ENCODE results near the gene INVS. TPM values are rescaled to one million over a fixed set of nuclear protein-coding genes. Genes with fewer than 3 reads are reported as not detected.

Gene INVS
- total RNA-seq, 2 experiments from 2014 or later, result 30.7 to 36.7 TPM

DNA sequence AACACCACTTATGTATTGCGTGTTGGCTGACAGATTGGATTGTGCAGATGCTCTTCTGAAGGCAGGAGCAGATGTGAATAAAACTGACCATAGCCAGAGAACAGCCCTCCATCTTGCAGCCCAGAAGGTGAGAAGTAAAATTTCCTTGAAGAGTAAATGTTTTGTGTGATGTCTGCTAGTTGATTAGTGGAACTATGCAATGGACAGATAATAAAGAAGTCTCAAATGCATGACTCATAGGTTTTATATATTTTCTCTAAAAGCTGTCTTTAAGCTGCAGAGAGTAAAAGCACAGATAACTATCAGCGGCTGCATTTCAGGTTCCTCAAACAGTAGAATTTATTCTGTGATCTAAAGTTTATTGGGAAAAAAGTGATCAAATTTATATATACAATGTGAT, 27.4 kb downstream of the INVS start:
- intact Hi-C loops (cut with micrococcal nuclease; ENCODE audit: unreplicated experiment), result no loop called here
- H3K27ac ChIP-seq (ENCODE audit: low read depth, low read length, poor library complexity, severe bottlenecking), result no peak overlapping the region
- 0 out of 2 replicates have a peak, but pooled peaks cover 7% of the 10 kb centered on the region for H3K9me3 ChIP-seq (ENCODE audit: low read length)
- H3K4me3 ChIP-seq (ENCODE audit: low read depth, low read length, poor library complexity, severe bottlenecking), result no peak overlapping the region
- TF ChIP-seq, protein P1, sequence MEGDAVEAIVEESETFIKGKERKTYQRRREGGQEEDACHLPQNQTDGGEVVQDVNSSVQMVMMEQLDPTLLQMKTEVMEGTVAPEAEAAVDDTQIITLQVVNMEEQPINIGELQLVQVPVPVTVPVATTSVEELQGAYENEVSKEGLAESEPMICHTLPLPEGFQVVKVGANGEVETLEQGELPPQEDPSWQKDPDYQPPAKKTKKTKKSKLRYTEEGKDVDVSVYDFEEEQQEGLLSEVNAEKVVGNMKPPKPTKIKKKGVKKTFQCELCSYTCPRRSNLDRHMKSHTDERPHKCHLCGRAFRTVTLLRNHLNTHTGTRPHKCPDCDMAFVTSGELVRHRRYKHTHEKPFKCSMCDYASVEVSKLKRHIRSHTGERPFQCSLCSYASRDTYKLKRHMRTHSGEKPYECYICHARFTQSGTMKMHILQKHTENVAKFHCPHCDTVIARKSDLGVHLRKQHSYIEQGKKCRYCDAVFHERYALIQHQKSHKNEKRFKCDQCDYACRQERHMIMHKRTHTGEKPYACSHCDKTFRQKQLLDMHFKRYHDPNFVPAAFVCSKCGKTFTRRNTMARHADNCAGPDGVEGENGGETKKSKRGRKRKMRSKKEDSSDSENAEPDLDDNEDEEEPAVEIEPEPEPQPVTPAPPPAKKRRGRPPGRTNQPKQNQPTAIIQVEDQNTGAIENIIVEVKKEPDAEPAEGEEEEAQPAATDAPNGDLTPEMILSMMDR (conservative IDR thresholded peaks at IDR 0.05; ENCODE audit: low read length), result no peak
- CTCF ChIA-PET (ENCODE audit: unreplicated experiment), result no interaction called here
- H3K9me2 ChIP-seq (ENCODE audit: insufficient read depth, low read length), result no peaks in the 10 kb centered on the region
- DNase-seq (ENCODE audit: low spot score), result no peak
- no peak overlapping the region for H2AFZ ChIP-seq (ENCODE audit: low read length)
- no peaks in the 10 kb centered on the region for H3K4me1 ChIP-seq (ENCODE audit: insufficient read depth, low read length, poor library complexity, severe bottlenecking)
- H3K36me3 ChIP-seq (ENCODE audit: insufficient read depth, low read length), result peaks cover 76% of the 10 kb centered on the region
- POLR2A ChIA-PET, result interaction anchor here (0.7 kb wide), 1 partner anchor 54 kb away, joined by 4 read pairs; no protein-coding TSS in a partner anchor
- no peaks in the 10 kb centered on the region for H4K20me1 ChIP-seq (ENCODE audit: insufficient read depth, low read length)
- H3K4me2 ChIP-seq (ENCODE audit: low read length), result no peak overlapping the region
- H3K79me2 ChIP-seq (ENCODE audit: insufficient read depth, low read depth, low read length), result peaks cover 10% of the 10 kb centered on the region; the same call in 1 of the 2 replicates
- BruUV-seq (replicated peaks), result no TSS peak

DNA sequence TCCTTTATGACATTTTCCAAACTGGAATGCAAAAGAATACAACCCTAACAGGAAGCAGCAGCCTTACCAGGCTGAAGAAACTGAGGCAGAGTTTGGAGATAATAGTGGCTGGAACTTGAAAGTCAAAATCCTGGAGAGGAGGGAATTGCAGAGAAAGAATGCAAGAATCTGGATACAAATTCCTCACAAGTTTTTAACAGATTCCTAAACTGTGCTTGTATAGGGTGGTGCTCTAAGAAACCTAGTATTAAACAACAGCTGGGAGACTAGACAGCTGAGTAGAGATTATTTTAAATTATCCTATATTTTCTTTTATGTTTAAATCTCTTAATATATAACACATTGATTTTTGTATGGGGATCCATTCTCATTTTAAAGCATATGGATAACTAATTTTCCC, 30.7 kb downstream of the INVS start:
- intact Hi-C loops (cut with micrococcal nuclease; ENCODE audit: unreplicated experiment), result no loop called here
- CTCF ChIA-PET (ENCODE audit: unreplicated experiment), result no interaction called here

DNA sequence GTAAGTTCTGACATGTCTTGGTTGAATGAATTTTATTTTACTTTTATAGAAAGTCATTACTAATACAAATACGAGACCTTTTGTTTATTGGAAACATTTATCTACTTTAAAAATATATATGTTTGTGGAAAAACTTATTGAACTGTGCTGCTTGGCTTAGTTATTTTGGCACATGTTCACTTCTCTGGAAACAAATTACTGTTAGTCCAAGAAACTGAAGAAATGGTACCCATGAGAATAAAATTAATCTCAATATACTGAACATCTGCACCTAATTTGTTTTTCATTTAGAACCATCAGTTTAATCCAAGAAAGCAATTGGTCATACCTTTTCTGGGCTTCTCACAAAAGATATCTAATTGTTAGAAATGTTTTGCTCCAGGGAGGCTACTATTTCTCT, 32.2 kb downstream of the INVS start:
- intact Hi-C loops (cut with micrococcal nuclease; ENCODE audit: unreplicated experiment), result no loop called here
- CTCF ChIA-PET (ENCODE audit: unreplicated experiment), result no interaction called here
- Histone ChIP-seq H3K4me2 (ENCODE audit: low read length) (no peak overlapping the region), H4K20me1 (ENCODE audit: insufficient read depth, low read length) (no peaks in the 10 kb centered on the region), H2AFZ (ENCODE audit: low read length) (no peak overlapping the region), H3K9me3 (ENCODE audit: low read length) (no peaks in the 10 kb centered on the region), H3K4me1 (ENCODE audit: insufficient read depth, low read length, poor library complexity, severe bottlenecking) (no peaks in the 10 kb centered on the region), H3K9me2 (ENCODE audit: insufficient read depth, low read length) (no peaks in the 10 kb centered on the region), H3K4me3 (ENCODE audit: low read depth, low read length, poor library complexity, severe bottlenecking) (no peak overlapping the region), H3K79me2 (ENCODE audit: insufficient read depth, low read depth, low read length) (no peaks in the 10 kb centered on the region), H3K27ac (ENCODE audit: low read depth, low read length, poor library complexity, severe bottlenecking) (no peak overlapping the region), H3K36me3 (ENCODE audit: insufficient read depth, low read length) (peaks cover 68% of the 10 kb centered on the region)
- DNase-seq (ENCODE audit: low spot score), result no peak
- TF ChIP-seq, protein P1 (conservative IDR thresholded peaks at IDR 0.05; ENCODE audit: low read length), result no peak
- no peak for TF ChIP-seq EZH2phosphoT487 (IDR thresholded peaks at IDR 0.05; ENCODE audit: borderline replicate concordance, low read depth, low read length)
- BruUV-seq (replicated peaks), result no TSS peak
- POLR2A ChIA-PET, result interaction anchor here (0.5 to 0.9 kb wide), 5 partner anchors 13 to 318 kb away, joined by 3 to 4 read pairs (median 3); no protein-coding TSS in a partner anchor

More for the DNA sequence above, 30.7 kb downstream of the INVS start:
- Histone ChIP-seq H4K20me1 (ENCODE audit: insufficient read depth, low read length) (no peaks in the 10 kb centered on the region), H2AFZ (ENCODE audit: low read length) (no peak overlapping the region), H3K9me3 (ENCODE audit: low read length) (no peaks in the 10 kb centered on the region), H3K9me2 (ENCODE audit: insufficient read depth, low read length) (no peaks in the 10 kb centered on the region), H3K27ac (ENCODE audit: low read depth, low read length, poor library complexity, severe bottlenecking) (no peak overlapping the region), H3K79me2 (ENCODE audit: insufficient read depth, low read depth, low read length) (no peaks in the 10 kb centered on the region), H3K4me3 (ENCODE audit: low read depth, low read length, poor library complexity, severe bottlenecking) (no peak overlapping the region), H3K4me2 (ENCODE audit: low read length) (no peak overlapping the region), H3K36me3 (ENCODE audit: insufficient read depth, low read length) (peaks cover 76% of the 10 kb centered on the region), H3K4me1 (ENCODE audit: insufficient read depth, low read length, poor library complexity, severe bottlenecking) (no peaks in the 10 kb centered on the region)
- POLR2A ChIA-PET, result no interaction called here
- no TSS peak for BruUV-seq (replicated peaks)
- TF ChIP-seq, protein P1 (conservative IDR thresholded peaks at IDR 0.05; ENCODE audit: low read length), result no peak
- no peak for TF ChIP-seq EZH2phosphoT487 (IDR thresholded peaks at IDR 0.05; ENCODE audit: borderline replicate concordance, low read depth, low read length)
- DNase-seq (ENCODE audit: low spot score), result no peak

All from OCI-LY7 (cell line).